Fibroblast of lung (primary cell): Measurements from ENCODE around the gene ELOA. TPM values are rescaled to one million over a fixed set of nuclear protein-coding genes. Genes with fewer than 3 reads are reported as not detected.
"Not testable (repeated sequence)": the region's sequence is repeated elsewhere in the genome, so short reads cannot be mapped to it uniquely, and the experiment has no call there.

ENCODE experiments used
- DNase-seq, 2 donors: peaks; one replicate each; pipeline versions ENCODE4 v3.0.0 to v3.0.0-alpha.2; 2010; ENCODE audit warnings: low read depth in 2 of 2
- H2AFZ ChIP-seq: 2 replicates; pipeline ENCODE4 v1.5.1; 2012; ENCODE audit warnings: low read length, control low read depth, inconsistent platforms
- H3K27ac ChIP-seq: 2 replicates; pipeline ENCODE4 v1.5.1; 2011; ENCODE audit warnings: low read length, control low read depth; ENCODE audit not compliant: insufficient read depth
- H3K27me3 ChIP-seq: 2 replicates; pipeline ENCODE4 v1.5.1; 2011; ENCODE audit warnings: mild to moderate bottlenecking, low read length; ENCODE audit not compliant: control insufficient read depth, insufficient read depth
- H3K36me3 ChIP-seq: 2 replicates; pipeline ENCODE4 v1.5.1; 2011; ENCODE audit warnings: low read length; ENCODE audit not compliant: control insufficient read depth, insufficient read depth
- H3K4me1 ChIP-seq: 2 replicates; pipeline ENCODE4 v1.5.1; 2011; ENCODE audit warnings: low read length; ENCODE audit not compliant: control insufficient read depth, insufficient read depth; ENCODE audit errors: extremely low read depth
- H3K4me2 ChIP-seq: 2 replicates; pipeline ENCODE4 v1.5.1; 2011; ENCODE audit warnings: low read length, control low read depth; ENCODE audit not compliant: insufficient read depth; ENCODE audit errors: extremely low read depth
- H3K4me3 ChIP-seq, 4 experiments: fragments of 200-600 bp in 1 of 4; sonication (generic) in 1 of 4; replicated peaks in 1 of 4; 2 replicates each; pipeline ENCODE4 v1.5.1; 2011 to 2016; ENCODE audit warnings: low read length in 4 of 4, low read depth in 3 of 4, mild to moderate bottlenecking in 3 of 4, control low read depth in 2 of 4, inconsistent platforms in 1 of 4, mixed read lengths in 1 of 4; ENCODE audit not compliant: insufficient read depth in 1 of 4; ENCODE audit errors: control extremely low read depth in 1 of 4
- H3K79me2 ChIP-seq: 2 replicates; pipeline ENCODE4 v1.5.1; 2012; ENCODE audit warnings: mild to moderate bottlenecking, low read length, inconsistent platforms; ENCODE audit not compliant: control insufficient read depth, insufficient read depth
- H3K9ac ChIP-seq: 2 replicates; pipeline ENCODE4 v1.5.1; 2011; ENCODE audit warnings: mild to moderate bottlenecking, low read length, control low read depth; ENCODE audit not compliant: insufficient read depth
- H3K9me3 ChIP-seq: 2 replicates; pipeline ENCODE4 v1.5.1; 2012; ENCODE audit warnings: low read depth, low read length; ENCODE audit not compliant: control insufficient read depth, insufficient read depth
- H4K20me1 ChIP-seq: 2 replicates; pipeline ENCODE4 v1.5.1; 2011; ENCODE audit warnings: low read length; ENCODE audit not compliant: control insufficient read depth, insufficient read depth; ENCODE audit errors: extremely low read depth
- EZH2 ChIP-seq: IDR thresholded peaks from 2 replicates; pipeline ENCODE4 v1.5.1; 2012; ENCODE audit warnings: low read length, control low read depth, mild to moderate bottlenecking; ENCODE audit errors: missing control alignments
- polyA plus RNA-seq, 2 donors: library from polyadenylated mRNA; depleted of rRNA in 1 of 2; stranded (reverse) in 1 of 2; unstranded in 1 of 2; fragments of >200 nt; gene quantifications; 2 replicates each; pipeline ENCODE4 v1.2.1, GENCODE V29; 2011 to 2012; ENCODE audit warnings: missing spikeins in 1 of 2
- total RNA-seq: library from RNA; depleted of rRNA; stranded (reverse); fragments of >200 nt; gene quantifications from 2 replicates; pipeline ENCODE4 v1.2.1, GENCODE V29; 2014
- TF ChIP-seq, protein P1 (sequence below), 2 donors: IDR thresholded peaks in 1 of 2; conservative IDR thresholded peaks in 1 of 2; 1 replicate in 1 of 2; 2 replicates in 1 of 2; pipeline ENCODE4 v1.5.1; 2011 to 2012; ENCODE audit warnings: low read length in 2 of 2, control low read depth in 1 of 2, inconsistent platforms in 1 of 2, low read depth in 1 of 2, mild to moderate bottlenecking in 1 of 2

Gene ELOA
- total and polyA plus RNA-seq, 2 donors (not counting 1 experiment from before 2014, with no cell fraction given) = 19.3 to 34.1 TPM

DNA sequence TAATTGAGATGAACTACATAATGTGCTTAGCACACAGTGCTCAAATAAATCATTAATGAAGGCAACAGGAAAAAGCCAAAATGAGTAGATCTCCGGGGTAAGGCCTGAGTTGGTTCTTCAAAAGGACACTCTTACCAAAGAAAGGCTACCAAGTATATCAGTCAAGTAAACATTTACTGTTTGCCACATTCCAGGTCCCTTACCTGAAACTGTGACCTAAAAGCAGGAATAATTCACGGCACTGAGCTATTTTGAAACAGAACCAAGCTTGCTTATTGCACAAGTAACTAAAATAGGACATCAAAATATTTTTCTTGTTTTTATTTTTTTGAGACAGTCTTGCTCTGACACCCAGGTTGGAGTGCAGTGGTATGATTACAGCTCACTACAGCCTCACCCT is 32.9 kb downstream of the ELOA start:
- no peak overlapping the region for H3K4me2 ChIP-seq
- no peaks in the 10 kb centered on the region for H4K20me1 ChIP-seq
- no peak for DNase-seq
- H3K36me3 ChIP-seq = no peaks in the 10 kb centered on the region
- no peaks in the 10 kb centered on the region for H3K9me3 ChIP-seq
- H2AFZ ChIP-seq = no peak overlapping the region
- H3K9ac ChIP-seq = no peak overlapping the region
- H3K4me3 ChIP-seq = no peak overlapping the region
- H3K79me2 ChIP-seq = peaks cover 23% of the 10 kb centered on the region
- no peaks in the 10 kb centered on the region for H3K27me3 ChIP-seq
- TF ChIP-seq, protein P1, sequence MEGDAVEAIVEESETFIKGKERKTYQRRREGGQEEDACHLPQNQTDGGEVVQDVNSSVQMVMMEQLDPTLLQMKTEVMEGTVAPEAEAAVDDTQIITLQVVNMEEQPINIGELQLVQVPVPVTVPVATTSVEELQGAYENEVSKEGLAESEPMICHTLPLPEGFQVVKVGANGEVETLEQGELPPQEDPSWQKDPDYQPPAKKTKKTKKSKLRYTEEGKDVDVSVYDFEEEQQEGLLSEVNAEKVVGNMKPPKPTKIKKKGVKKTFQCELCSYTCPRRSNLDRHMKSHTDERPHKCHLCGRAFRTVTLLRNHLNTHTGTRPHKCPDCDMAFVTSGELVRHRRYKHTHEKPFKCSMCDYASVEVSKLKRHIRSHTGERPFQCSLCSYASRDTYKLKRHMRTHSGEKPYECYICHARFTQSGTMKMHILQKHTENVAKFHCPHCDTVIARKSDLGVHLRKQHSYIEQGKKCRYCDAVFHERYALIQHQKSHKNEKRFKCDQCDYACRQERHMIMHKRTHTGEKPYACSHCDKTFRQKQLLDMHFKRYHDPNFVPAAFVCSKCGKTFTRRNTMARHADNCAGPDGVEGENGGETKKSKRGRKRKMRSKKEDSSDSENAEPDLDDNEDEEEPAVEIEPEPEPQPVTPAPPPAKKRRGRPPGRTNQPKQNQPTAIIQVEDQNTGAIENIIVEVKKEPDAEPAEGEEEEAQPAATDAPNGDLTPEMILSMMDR (conservative IDR thresholded peaks at IDR 0.05 in 1 of 2, IDR thresholded peaks at IDR 0.05 in 1 of 2; ENCODE audit: low read depth in 1 of 2, low read length in 2 of 2) = no peak
- TF ChIP-seq EZH2 = no peak
- H3K4me1 ChIP-seq = peaks cover 11% of the 10 kb centered on the region
- no peak overlapping the region for H3K27ac ChIP-seq

DNA sequence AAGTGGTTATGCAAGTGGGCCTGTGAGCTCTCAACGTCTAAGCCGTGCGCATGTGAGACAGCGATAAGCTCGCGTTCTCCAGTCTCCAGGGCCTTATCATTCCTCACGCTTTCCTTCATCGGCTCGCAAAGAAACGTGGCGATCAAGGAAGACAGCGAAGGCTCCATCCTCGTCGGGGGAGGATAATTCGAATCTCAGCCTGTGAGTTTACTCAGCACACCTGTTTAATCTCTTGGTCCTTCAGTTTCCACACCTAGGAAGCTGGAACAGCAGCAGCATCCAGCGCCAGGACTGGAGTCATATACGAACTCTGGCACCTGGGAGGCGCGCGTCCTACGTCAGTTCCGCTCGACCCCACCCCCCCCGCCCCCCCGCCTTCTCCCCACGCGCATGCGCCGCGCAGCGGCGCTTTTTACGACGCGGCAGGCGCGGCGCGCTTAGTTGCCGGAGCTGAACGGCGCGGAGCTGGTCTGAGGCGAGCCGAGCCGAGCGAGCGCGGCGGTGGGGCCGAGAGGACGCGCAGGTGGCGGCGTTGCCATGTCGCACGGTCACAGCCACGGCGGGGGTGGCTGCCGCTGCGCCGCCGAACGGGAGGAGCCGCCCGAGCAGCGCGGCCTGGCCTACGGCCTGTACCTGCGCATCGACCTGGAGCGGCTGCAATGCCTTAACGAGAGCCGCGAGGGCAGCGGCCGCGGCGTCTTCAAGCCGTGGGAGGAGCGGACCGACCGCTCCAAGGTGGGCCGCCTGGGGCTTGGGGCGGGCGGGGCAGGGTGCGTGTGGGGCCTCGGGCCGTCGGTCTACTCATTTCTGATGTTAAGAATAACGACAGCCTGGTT is 34.9 kb downstream of the ELOA start, which contains the start of gene PITHD1:
PITHD1 (plus strand) TSS at position 440 of the 836 bp plus-strand sequence; CDS start at position 538, 98 bp downstream.
- Histone ChIP-seq H3K27me3 (no peaks in the 10 kb centered on the region), H2AFZ (peak within 1 kb of the TSS; percentile 96), H3K4me2 (peak within 1 kb of the TSS; percentile 98), H3K9ac (peak within 1 kb of the TSS; percentile 94), H3K36me3 (no peaks in the 10 kb centered on the region), H3K79me2 (peaks cover 35% of the 10 kb centered on the region), H3K27ac (peak within 1 kb of the TSS; percentile 95), H3K4me1 (peaks cover 11% of the 10 kb centered on the region), H4K20me1 (no peaks in the 10 kb centered on the region), H3K4me3 (peak within 1 kb of the TSS; percentile 88 to 99 (median 92)), H3K9me3 (no peaks in the 10 kb centered on the region)
- peak; percentile 76 to 84 for DNase-seq
- no peak for TF ChIP-seq EZH2
- TF ChIP-seq, protein P1 (conservative IDR thresholded peaks at IDR 0.05 in 1 of 2, IDR thresholded peaks at IDR 0.05 in 1 of 2; ENCODE audit: low read depth in 1 of 2, low read length in 2 of 2) = no peak

DNA sequence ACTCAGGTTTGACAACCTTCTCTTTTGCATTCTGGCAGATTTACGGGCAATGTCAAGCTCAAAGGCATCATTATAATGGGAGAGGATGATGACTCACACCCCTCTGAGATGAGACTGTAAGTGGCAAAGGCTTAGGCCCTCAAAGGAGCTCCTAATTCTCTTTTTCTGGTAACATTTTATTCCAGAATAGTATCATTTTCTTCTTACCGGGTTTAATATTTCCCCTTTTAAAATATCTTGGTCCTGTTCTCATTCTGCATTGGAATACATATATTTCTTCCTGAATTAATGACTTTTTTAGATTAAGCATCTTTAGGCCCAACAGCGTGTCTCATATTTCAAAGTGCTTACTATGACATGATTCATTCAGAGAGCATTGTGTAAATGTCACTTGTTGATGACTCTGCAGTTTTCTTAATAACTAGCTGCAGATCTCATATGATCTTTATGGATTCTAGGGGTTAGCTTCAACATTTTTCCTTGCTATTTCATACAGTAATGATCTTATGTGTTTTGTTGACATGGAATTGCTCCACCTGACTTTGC is 36.6 kb downstream of the ELOA start:
- no peak overlapping the region for H2AFZ ChIP-seq
- peak overlapping the region in 2 of 4 experiments; percentile 78 to 89 for H3K4me3 ChIP-seq
- no peaks in the 10 kb centered on the region for H4K20me1 ChIP-seq
- H3K27me3 ChIP-seq = no peaks in the 10 kb centered on the region
- peak overlapping the region; percentile 98 for H3K4me2 ChIP-seq
- no peaks in the 10 kb centered on the region for H3K36me3 ChIP-seq
- H3K4me1 ChIP-seq = peaks cover 11% of the 10 kb centered on the region
- no peak overlapping the region for H3K9ac ChIP-seq
- DNase-seq = peak; percentile 67 to 68
- no peaks in the 10 kb centered on the region for H3K9me3 ChIP-seq
- H3K27ac ChIP-seq = peak overlapping the region; percentile 95
- peaks cover 35% of the 10 kb centered on the region for H3K79me2 ChIP-seq
- TF ChIP-seq, protein P1 (conservative IDR thresholded peaks at IDR 0.05 in 1 of 2, IDR thresholded peaks at IDR 0.05 in 1 of 2; ENCODE audit: low read depth in 1 of 2, low read length in 2 of 2) = no peak
- TF ChIP-seq EZH2 = no peak

DNA sequence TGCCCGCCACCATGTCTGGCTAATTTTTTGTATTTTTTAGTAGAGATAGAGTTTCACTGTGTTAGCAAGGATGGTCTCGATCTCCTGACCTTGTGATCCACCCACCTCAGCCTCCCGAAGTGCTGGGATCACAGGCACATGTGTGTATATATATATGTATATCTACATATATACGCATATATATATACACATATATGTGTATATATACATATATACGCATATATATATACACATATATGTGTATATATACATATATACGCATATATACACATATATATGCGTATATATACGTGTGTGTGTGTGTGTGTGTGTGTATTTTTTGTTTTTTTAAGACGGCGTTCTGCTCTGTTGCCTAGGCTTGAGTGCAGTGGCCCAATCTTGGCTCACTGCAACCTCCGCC is 39.9 kb downstream of the ELOA start:
- H3K4me3 ChIP-seq, DNase-seq, H3K27me3 ChIP-seq, H3K9me3 ChIP-seq, H3K36me3 ChIP-seq, H2AFZ ChIP-seq, H3K27ac ChIP-seq, H3K9ac ChIP-seq, H3K4me2 ChIP-seq, H4K20me1 ChIP-seq: not testable (repeated sequence)
- Histone ChIP-seq H3K4me1 (peaks cover 11% of the 10 kb centered on the region), H3K79me2 (peaks cover 35% of the 10 kb centered on the region)
